GM12878 (cell line): Measurements from ENCODE around the gene OR2T27. TPM values are rescaled to one million over a fixed set of nuclear protein-coding genes. Genes with fewer than 3 reads are reported as not detected.

Source experiments
- ATAC-seq: fragments of 200-7000 bp; cut with Tn5 transposase; 3 replicates; pipeline ENCODE4 v1.9.1; 2020; ENCODE audit warnings: mild to moderate bottlenecking, moderate library complexity
- BruUV-seq: library from RNA; stranded (reverse); fragments of 400-500 nt; replicated peaks from 2 replicates; lab custom pipeline; 2021; lab: Mats Ljungman, UMichigan
- CTCF ChIA-PET: fragments of 300-600 bp; sonication (Branson Sonifier 250); formaldehyde crosslinking; extraction: SDS; loops from one replicate; lab custom pipeline; 2021; ENCODE audit warnings: inconsistent platforms; lab: Yijun Ruan, JAX
- POLR2A ChIA-PET: fragments of 350-600 bp; formaldehyde crosslinking; extraction: SDS; loops from one replicate; lab custom pipeline; 2021; ENCODE audit warnings: inconsistent platforms; lab: Charles Lee
- RAD21 ChIA-PET: fragments of 300-600 bp; sonication (Branson Sonifier 250); formaldehyde crosslinking; loops from one replicate; lab custom pipeline; 2023; ENCODE audit warnings: antibody characterized with exemption; ENCODE audit not compliant: unreplicated experiment; lab: Charles Lee
- SMC1A ChIA-PET: fragments of 300-600 bp; sonication (Branson Sonifier 250); formaldehyde crosslinking; loops from one replicate; lab custom pipeline; 2023; ENCODE audit not compliant: unreplicated experiment, uncharacterized antibody; lab: Charles Lee
- DNase-seq: peaks from one replicate; pipeline ENCODE4 v3.0.0-alpha.2; 2011; ENCODE audit warnings: low read depth, low spot score
- FAIRE-seq: peaks from 3 replicates; lab custom pipeline; 2011; peaks lifted over from hg19 to GRCh38; lab: Jason Lieb, UNC
- H2AFZ ChIP-seq: 2 replicates; pipeline ENCODE4 v1.6.0; 2011; ENCODE audit warnings: low read depth, low read length, control low read depth; ENCODE audit not compliant: control insufficient read depth
- H3K27ac ChIP-seq: 2 replicates; pipeline ENCODE4 v1.5.1; 2011; ENCODE audit warnings: control low read depth; ENCODE audit not compliant: control insufficient read depth, insufficient read depth
- H3K27me3 ChIP-seq, 2 experiments: replicated peaks in 1 of 2; 2 replicates each; pipeline versions ENCODE4 v1.6.0 to v1.6.1; 2011; ENCODE audit warnings: low read length in 1 of 2; ENCODE audit not compliant: control insufficient read depth in 2 of 2, insufficient read depth in 2 of 2
- H3K36me3 ChIP-seq, 2 experiments: 2 replicates each; pipeline ENCODE4 v1.5.1; 2011; ENCODE audit warnings: low read length in 1 of 2; ENCODE audit not compliant: control insufficient read depth in 2 of 2, insufficient read depth in 2 of 2
- H3K4me1 ChIP-seq: 2 replicates; pipeline ENCODE4 v1.6.1; 2011; ENCODE audit warnings: mild to moderate bottlenecking, low read length, moderate library complexity, mixed read lengths; ENCODE audit not compliant: control insufficient read depth, insufficient read depth
- H3K4me2 ChIP-seq: 2 replicates; pipeline ENCODE4 v1.6.0; 2011; ENCODE audit warnings: control low read depth; ENCODE audit not compliant: control insufficient read depth, insufficient read depth
- H3K4me3 ChIP-seq: fragments of 200-600 bp; sonication (generic); 2 replicates; pipeline ENCODE4 v1.5.1; 2016
- H3K79me2 ChIP-seq: 2 replicates; pipeline ENCODE4 v1.6.0; 2011; ENCODE audit warnings: low read length; ENCODE audit not compliant: control insufficient read depth, insufficient read depth
- H3K9ac ChIP-seq: 2 replicates; pipeline ENCODE4 v1.8.0; 2011; ENCODE audit warnings: low read length, control low read depth, mixed read lengths; ENCODE audit not compliant: control insufficient read depth, insufficient read depth
- H3K9me3 ChIP-seq: replicated peaks from 3 replicates; pipeline ENCODE4 v1.5.1; 2011; ENCODE audit warnings: mild to moderate bottlenecking, low read length; ENCODE audit not compliant: control insufficient read depth, insufficient read depth
- H4K20me1 ChIP-seq: 2 replicates; pipeline ENCODE4 v1.6.0; 2011; ENCODE audit not compliant: control insufficient read depth, insufficient read depth
- BCL3 ChIP-seq: IDR thresholded peaks from 2 replicates; pipeline ENCODE4 v1.6.1; 2011; ENCODE audit warnings: borderline replicate concordance, low read depth, mild to moderate bottlenecking, moderate library complexity, low read length; ENCODE audit not compliant: insufficient read depth, poor library complexity, severe bottlenecking
- MYB ChIP-seq: fragments of 150-350 bp; IDR thresholded peaks from 2 replicates; pipeline ENCODE4 v1.6.1; 2014; ENCODE audit warnings: mild to moderate bottlenecking, low read depth, low read length, borderline replicate concordance
- MYC ChIP-seq: IDR thresholded peaks from 2 replicates; pipeline ENCODE4 v1.6.1; 2011; ENCODE audit warnings: mild to moderate bottlenecking, low read length, moderate library complexity, inconsistent platforms; ENCODE audit not compliant: insufficient read depth, insufficient replicate concordance, insufficient read length, severe bottlenecking
- POLR2A ChIP-seq: IDR thresholded peaks from 2 replicates; pipeline ENCODE4 v1.6.1; 2011; ENCODE audit warnings: low read depth, mild to moderate bottlenecking, low read length
- RCOR1 ChIP-seq: conservative IDR thresholded peaks from 2 replicates; pipeline ENCODE4 v1.6.1; 2012; ENCODE audit warnings: low read depth, low read length, improper control_type of control experiment
- USF1 ChIP-seq: IDR thresholded peaks from 2 replicates; pipeline ENCODE4 v1.6.1; 2011; ENCODE audit warnings: borderline replicate concordance, low read depth, mild to moderate bottlenecking, moderate library complexity, mixed read lengths, low read length; ENCODE audit not compliant: insufficient read depth; ENCODE audit errors: extremely low read length
- WGBS: methylation state at CpG from one replicate; pipeline ENCODE4 v1.1.6; 2016; ENCODE audit warnings: low lambda C conversion rate; ENCODE audit not compliant: insufficient replicate concordance, insufficient coverage; ENCODE audit errors: missing lambda C conversion rate; 5-methylcytosine and 5-hydroxymethylcytosine counted together
- in situ Hi-C: fragments of 300-500 bp; cut with MboI; formaldehyde crosslinking; loops from 9 replicates; pipeline ENCODE4 v1.14.3; 2018; ENCODE audit warnings: mixed read lengths
- intact Hi-C: fragments of 100-400 bp; cut with micrococcal nuclease; formaldehyde crosslinking; loops from one replicate; pipeline ENCODE4 v1.14.2; 2022; ENCODE audit not compliant: unreplicated experiment
- polyA plus RNA-seq, 11 experiments: library from polyadenylated mRNA; depleted of rRNA in 4 of 11; unstranded in 6 of 11; stranded (reverse) in 5 of 11; fragments of >200 nt; fragmentation: Nextera tagmentation in 4 of 11; fragmentation: Illumina TruSeq in 1 of 11; extraction: Ambion mirVana in 4 of 11; extraction: Trizol in 1 of 11; gene quantifications; 1 replicate in 1 of 11; 2 replicates in 10 of 11; pipeline versions ENCODE4 v1.2.1 to v1.2.3, GENCODE V29; 2011 to 2016; ENCODE audit warnings: inconsistent platforms in 2 of 11, missing spikeins in 2 of 11, low read depth in 1 of 11
- total RNA-seq, 4 experiments: library from RNA; depleted of rRNA in 3 of 4; stranded (reverse); fragments of >200 nt in 3 of 4; fragmentation: Illumina TruSeq in 1 of 4; extraction: Trizol in 1 of 4; gene quantifications; 2 replicates each; pipeline versions ENCODE4 v1.2.1 to v1.2.3, GENCODE V29; 2013 to 2021
- TF ChIP-seq, protein P1 (sequence below): IDR thresholded peaks from 2 replicates; pipeline ENCODE4 v1.6.1; 2012; ENCODE audit warnings: improper control_type of control experiment, low read depth, low read length; ENCODE audit not compliant: insufficient replicate concordance

Gene OR2T27
- total and polyA plus RNA-seq, 10 of the 15 experiments (the other 5 are each of a cell fraction or from before 2014, with no cell fraction given) = 0.13 to 0.33 (median 0.22) TPM; not detected in 3

DNA sequence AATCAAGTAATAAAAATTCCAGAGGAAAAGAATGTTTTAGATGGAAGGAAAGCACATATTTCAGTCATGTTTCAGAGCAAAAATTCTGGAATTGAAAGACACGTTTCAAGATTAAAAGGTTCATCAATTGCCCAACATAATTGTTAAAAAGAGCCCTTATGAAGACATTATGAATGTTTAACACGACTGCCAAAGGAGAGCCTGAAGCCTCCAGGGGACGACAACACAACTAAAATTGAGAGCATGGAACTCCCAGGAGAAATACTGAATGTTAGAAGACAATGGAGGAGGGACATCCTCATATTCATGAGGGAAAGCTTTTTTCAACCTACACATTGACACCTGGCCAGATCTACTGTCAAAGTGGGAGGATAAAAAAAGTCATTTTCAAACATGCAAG, 36.5 kb downstream of the OR2T27 start:
- H3K9me3 ChIP-seq = no peaks in the 10 kb centered on the region
- DNase-seq = no peak
- no peaks in the 10 kb centered on the region for H3K4me1 ChIP-seq
- no CpG with 5 or more reads among the region's 3 CpGs for WGBS
- ChIA-PET SMC1A (no interaction called here), CTCF (no interaction called here), POLR2A (no interaction called here), RAD21 (no interaction called here)
- no peaks in the 10 kb centered on the region for H3K36me3 ChIP-seq
- intact Hi-C loops = no loop called here
- no peaks in the 10 kb centered on the region for H4K20me1 ChIP-seq
- no peak overlapping the region for H3K27ac ChIP-seq
- no peak overlapping the region for H2AFZ ChIP-seq
- no peak for ATAC-seq
- H3K9ac ChIP-seq = no peak overlapping the region
- no peak for FAIRE-seq
- no peak overlapping the region for H3K4me3 ChIP-seq
- no peaks in the 10 kb centered on the region for H3K79me2 ChIP-seq
- in situ Hi-C loops = no loop called here
- H3K27me3 ChIP-seq = no peaks in the 10 kb centered on the region
- no TSS peak for BruUV-seq
- TF ChIP-seq USF1 (no peak), BCL3 (no peak), POLR2A (no peak), RCOR1 (no peak), MYB (no peak), MYC (no peak)
- TF ChIP-seq, protein P1, sequence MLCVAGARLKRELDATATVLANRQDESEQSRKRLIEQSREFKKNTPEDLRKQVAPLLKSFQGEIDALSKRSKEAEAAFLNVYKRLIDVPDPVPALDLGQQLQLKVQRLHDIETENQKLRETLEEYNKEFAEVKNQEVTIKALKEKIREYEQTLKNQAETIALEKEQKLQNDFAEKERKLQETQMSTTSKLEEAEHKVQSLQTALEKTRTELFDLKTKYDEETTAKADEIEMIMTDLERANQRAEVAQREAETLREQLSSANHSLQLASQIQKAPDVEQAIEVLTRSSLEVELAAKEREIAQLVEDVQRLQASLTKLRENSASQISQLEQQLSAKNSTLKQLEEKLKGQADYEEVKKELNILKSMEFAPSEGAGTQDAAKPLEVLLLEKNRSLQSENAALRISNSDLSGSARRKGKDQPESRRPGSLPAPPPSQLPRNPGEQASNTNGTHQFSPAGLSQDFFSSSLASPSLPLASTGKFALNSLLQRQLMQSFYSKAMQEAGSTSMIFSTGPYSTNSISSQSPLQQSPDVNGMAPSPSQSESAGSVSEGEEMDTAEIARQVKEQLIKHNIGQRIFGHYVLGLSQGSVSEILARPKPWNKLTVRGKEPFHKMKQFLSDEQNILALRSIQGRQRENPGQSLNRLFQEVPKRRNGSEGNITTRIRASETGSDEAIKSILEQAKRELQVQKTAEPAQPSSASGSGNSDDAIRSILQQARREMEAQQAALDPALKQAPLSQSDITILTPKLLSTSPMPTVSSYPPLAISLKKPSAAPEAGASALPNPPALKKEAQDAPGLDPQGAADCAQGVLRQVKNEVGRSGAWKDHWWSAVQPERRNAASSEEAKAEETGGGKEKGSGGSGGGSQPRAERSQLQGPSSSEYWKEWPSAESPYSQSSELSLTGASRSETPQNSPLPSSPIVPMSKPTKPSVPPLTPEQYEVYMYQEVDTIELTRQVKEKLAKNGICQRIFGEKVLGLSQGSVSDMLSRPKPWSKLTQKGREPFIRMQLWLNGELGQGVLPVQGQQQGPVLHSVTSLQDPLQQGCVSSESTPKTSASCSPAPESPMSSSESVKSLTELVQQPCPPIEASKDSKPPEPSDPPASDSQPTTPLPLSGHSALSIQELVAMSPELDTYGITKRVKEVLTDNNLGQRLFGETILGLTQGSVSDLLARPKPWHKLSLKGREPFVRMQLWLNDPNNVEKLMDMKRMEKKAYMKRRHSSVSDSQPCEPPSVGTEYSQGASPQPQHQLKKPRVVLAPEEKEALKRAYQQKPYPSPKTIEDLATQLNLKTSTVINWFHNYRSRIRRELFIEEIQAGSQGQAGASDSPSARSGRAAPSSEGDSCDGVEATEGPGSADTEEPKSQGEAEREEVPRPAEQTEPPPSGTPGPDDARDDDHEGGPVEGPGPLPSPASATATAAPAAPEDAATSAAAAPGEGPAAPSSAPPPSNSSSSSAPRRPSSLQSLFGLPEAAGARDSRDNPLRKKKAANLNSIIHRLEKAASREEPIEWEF = no peak
- TF ChIP-seq, all 136 proteins: peak for 0
- no peak overlapping the region for H3K4me2 ChIP-seq
